ENCODE measurements around the gene OSBPL10. TPM values are rescaled to one million over a fixed set of nuclear protein-coding genes. Genes with fewer than 3 reads are reported as not detected.

OSBPL10 gene
- polyA plus RNA-seq, 1 donor from 2014 or later: 2.0 TPM

DNA sequence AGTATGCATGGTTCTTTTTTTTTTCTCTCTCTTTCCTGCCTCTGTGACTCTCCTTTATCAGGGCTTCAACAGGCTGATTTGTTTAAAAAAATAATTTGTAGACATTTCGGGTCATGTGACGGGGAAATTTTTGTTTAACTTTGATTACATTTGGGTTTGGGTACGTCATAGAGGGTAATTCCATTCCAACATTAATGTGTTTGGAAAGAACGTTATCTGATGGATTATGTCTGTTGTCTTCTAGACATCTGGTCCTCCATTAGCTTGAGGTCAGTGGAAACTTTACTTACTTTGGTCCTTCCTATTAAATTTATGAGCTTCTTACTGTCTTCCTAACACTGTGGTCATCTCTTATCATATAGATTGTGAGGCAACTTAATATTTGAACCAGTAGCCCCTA lies 367.4 kb downstream of the OSBPL10 start:
- H3K27ac ChIP-seq (ENCODE audit: low read length): no peak overlapping the region
- H3K9me3 ChIP-seq (ENCODE audit: low read length): no peaks in the 10 kb centered on the region
- TF ChIP-seq, protein P1, sequence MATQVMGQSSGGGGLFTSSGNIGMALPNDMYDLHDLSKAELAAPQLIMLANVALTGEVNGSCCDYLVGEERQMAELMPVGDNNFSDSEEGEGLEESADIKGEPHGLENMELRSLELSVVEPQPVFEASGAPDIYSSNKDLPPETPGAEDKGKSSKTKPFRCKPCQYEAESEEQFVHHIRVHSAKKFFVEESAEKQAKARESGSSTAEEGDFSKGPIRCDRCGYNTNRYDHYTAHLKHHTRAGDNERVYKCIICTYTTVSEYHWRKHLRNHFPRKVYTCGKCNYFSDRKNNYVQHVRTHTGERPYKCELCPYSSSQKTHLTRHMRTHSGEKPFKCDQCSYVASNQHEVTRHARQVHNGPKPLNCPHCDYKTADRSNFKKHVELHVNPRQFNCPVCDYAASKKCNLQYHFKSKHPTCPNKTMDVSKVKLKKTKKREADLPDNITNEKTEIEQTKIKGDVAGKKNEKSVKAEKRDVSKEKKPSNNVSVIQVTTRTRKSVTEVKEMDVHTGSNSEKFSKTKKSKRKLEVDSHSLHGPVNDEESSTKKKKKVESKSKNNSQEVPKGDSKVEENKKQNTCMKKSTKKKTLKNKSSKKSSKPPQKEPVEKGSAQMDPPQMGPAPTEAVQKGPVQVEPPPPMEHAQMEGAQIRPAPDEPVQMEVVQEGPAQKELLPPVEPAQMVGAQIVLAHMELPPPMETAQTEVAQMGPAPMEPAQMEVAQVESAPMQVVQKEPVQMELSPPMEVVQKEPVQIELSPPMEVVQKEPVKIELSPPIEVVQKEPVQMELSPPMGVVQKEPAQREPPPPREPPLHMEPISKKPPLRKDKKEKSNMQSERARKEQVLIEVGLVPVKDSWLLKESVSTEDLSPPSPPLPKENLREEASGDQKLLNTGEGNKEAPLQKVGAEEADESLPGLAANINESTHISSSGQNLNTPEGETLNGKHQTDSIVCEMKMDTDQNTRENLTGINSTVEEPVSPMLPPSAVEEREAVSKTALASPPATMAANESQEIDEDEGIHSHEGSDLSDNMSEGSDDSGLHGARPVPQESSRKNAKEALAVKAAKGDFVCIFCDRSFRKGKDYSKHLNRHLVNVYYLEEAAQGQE (IDR thresholded peaks at IDR 0.05; ENCODE audit: borderline replicate concordance): no peak
- TF ChIP-seq EZH2 (IDR thresholded peaks at IDR 0.05; ENCODE audit: borderline replicate concordance, insufficient read depth, low read length, poor library complexity, severe bottlenecking) (no peak), TAF1 (IDR thresholded peaks at IDR 0.05; ENCODE audit: low read depth) (no peak), SMC3 (conservative IDR thresholded peaks at IDR 0.05; ENCODE audit: poor library complexity) (no peak), CTCF (IDR thresholded peaks at IDR 0.05; ENCODE audit: poor library complexity, severe bottlenecking) (no peak), POLR2AphosphoS5 (IDR thresholded peaks at IDR 0.05) (no peak), RAD21 (conservative IDR thresholded peaks at IDR 0.05) (no peak), MXI1 (conservative IDR thresholded peaks at IDR 0.05; ENCODE audit: poor library complexity, severe bottlenecking) (no peak), EP300 (conservative IDR thresholded peaks at IDR 0.05; ENCODE audit: poor library complexity, severe bottlenecking) (no peak)
- no peaks in the 10 kb centered on the region for H4K20me1 ChIP-seq (ENCODE audit: insufficient read depth)
- peaks cover 7% of the 10 kb centered on the region for H3K79me2 ChIP-seq (replicated peaks; ENCODE audit: insufficient read depth, low read length)
- no peak overlapping the region for H3K9ac ChIP-seq (ENCODE audit: low read length)
- no peaks in the 10 kb centered on the region for H3K9me2 ChIP-seq (ENCODE audit: insufficient read depth, low read length)
- H2AFZ ChIP-seq (ENCODE audit: low read depth, low read length): no peak overlapping the region
- H3K36me3 ChIP-seq (ENCODE audit: insufficient read depth, low read length): no peaks in the 10 kb centered on the region
- no peaks in the 10 kb centered on the region for H3K27me3 ChIP-seq (ENCODE audit: insufficient read depth, low read depth, low read length)
- peaks cover 3% of the 10 kb centered on the region for H3F3A ChIP-seq (ENCODE audit: insufficient read depth, low read length, poor library complexity, severe bottlenecking)
- no peak overlapping the region for H3K4me2 ChIP-seq (ENCODE audit: low read length)
- H3K4me3 ChIP-seq (ENCODE audit: low read length): no peak overlapping the region

DNA sequence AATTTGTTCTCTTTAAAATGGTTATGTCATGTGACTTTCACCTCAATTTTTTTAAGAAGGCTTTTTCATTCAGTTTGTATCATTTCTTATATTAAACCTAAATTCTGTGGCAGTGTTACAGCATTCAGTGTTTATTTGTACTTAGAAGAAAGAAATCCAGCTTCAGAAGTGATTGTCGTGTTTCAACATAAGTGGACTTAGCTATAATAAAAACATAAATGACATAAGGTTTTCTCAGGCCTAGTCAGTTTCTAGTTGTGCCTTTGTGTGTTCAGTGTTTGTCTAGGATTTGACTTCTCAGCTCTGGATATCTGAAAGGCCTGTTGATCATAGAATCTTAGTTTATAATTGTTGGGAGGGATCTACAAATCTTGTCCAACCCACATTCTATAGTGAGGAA lies 367.9 kb downstream of the OSBPL10 start:
- Histone ChIP-seq H3K4me3 (ENCODE audit: low read length) (no peak overlapping the region), H3K79me2 (replicated peaks; ENCODE audit: insufficient read depth, low read length) (peaks cover 7% of the 10 kb centered on the region), H3K4me2 (ENCODE audit: low read length) (no peak overlapping the region), H3F3A (ENCODE audit: insufficient read depth, low read length, poor library complexity, severe bottlenecking) (peaks cover 3% of the 10 kb centered on the region), H2AFZ (ENCODE audit: low read depth, low read length) (no peak overlapping the region), H3K27me3 (ENCODE audit: insufficient read depth, low read depth, low read length) (no peaks in the 10 kb centered on the region), H3K9me3 (ENCODE audit: low read length) (no peaks in the 10 kb centered on the region), H3K9ac (ENCODE audit: low read length) (no peak overlapping the region), H3K27ac (ENCODE audit: low read length) (no peak overlapping the region), H3K9me2 (ENCODE audit: insufficient read depth, low read length) (no peaks in the 10 kb centered on the region), H3K36me3 (ENCODE audit: insufficient read depth, low read length) (no peaks in the 10 kb centered on the region), H4K20me1 (ENCODE audit: insufficient read depth) (no peaks in the 10 kb centered on the region)
- TF ChIP-seq CTCF (IDR thresholded peaks at IDR 0.05; ENCODE audit: poor library complexity, severe bottlenecking) (no peak), POLR2AphosphoS5 (IDR thresholded peaks at IDR 0.05) (no peak), SMC3 (conservative IDR thresholded peaks at IDR 0.05; ENCODE audit: poor library complexity) (no peak), MXI1 (conservative IDR thresholded peaks at IDR 0.05; ENCODE audit: poor library complexity, severe bottlenecking) (no peak)

Other genes starting within 250 kb of the OSBPL10 start
- gene ZNF860, start 488 bp upstream of the OSBPL10 start, polyA plus RNA-seq: 0.66 and 1.2 TPM in 2 replicates
- gene GPD1L, start 125.4 kb upstream of the OSBPL10 start, polyA plus RNA-seq: 18.2 and 18.6 TPM in 2 replicates

Data from neural cell (in vitro differentiated cells).